Hepatocyte (in vitro differentiated cells): ENCODE results near the gene CEP135.

Source experiments
- CTCF ChIP-seq: fragments of 200-600 bp; sonication (generic); IDR thresholded peaks from 2 replicates; pipeline ENCODE4 v1.5.1; 2016; ENCODE audit warnings: antibody characterized with exemption, mild to moderate bottlenecking; ENCODE audit not compliant: poor library complexity
- EZH2 ChIP-seq: fragments of 200-600 bp; sonication (generic); IDR thresholded peaks from 2 replicates; pipeline ENCODE4 v1.6.1; 2016; ENCODE audit warnings: antibody characterized with exemption, mild to moderate bottlenecking, borderline replicate concordance

GRCh38 chr4:56067826-56068225, 119.1 kb downstream of the CEP135 start:
- no peak for TF ChIP-seq CTCF
- no peak for TF ChIP-seq EZH2
